ENCODE measurements around the gene PHETA1.
"Not testable (repeated sequence)": the region's sequence is repeated elsewhere in the genome, so short reads cannot be mapped to it uniquely, and the experiment has no call there.

GRCh38 chr12:111399741-111400404, 31.0 kb upstream of the PHETA1 start:
- TF ChIP-seq CBX3 (IDR thresholded peaks at IDR 0.05; ENCODE audit: low read depth); YY1 (IDR thresholded peaks at IDR 0.05; ENCODE audit: extremely low read depth, insufficient replicate concordance, low read depth, low read length); SRF (IDR thresholded peaks at IDR 0.05; ENCODE audit: low read depth); POLR2A (IDR thresholded peaks at IDR 0.05; ENCODE audit: borderline replicate concordance, extremely low read depth, insufficient read depth, insufficient read length); CTCF (IDR thresholded peaks at IDR 0.05 in 2 of 3, conservative IDR thresholded peaks at IDR 0.05 in 1 of 3; ENCODE audit: borderline replicate concordance in 1 of 3, insufficient read depth in 1 of 3, low read depth in 2 of 3, low read length in 2 of 3); ATF3 (IDR thresholded peaks at IDR 0.05); MAX (IDR thresholded peaks at IDR 0.05); ZNF274 (IDR thresholded peaks at IDR 0.05; ENCODE audit: low read depth, low read length); POLR2AphosphoS5 (IDR thresholded peaks at IDR 0.05; ENCODE audit: low read depth, low read length); EZH2phosphoT487 (IDR thresholded peaks at IDR 0.05; ENCODE audit: borderline replicate concordance); TCF7L2 (IDR thresholded peaks at IDR 0.05; ENCODE audit: borderline replicate concordance, extremely low read depth, insufficient read depth, insufficient read length); SIN3A (IDR thresholded peaks at IDR 0.05; ENCODE audit: low read depth); REST (IDR thresholded peaks at IDR 0.05; ENCODE audit: low read depth): not testable (repeated sequence)

All from HCT116 (cell line).